GM12892 (cell line): ENCODE measurements around the gene PCK1.

Experiments used
- POLR2A ChIP-seq: IDR thresholded peaks from 2 replicates; pipeline ENCODE4 v1.6.1; 2011; ENCODE audit warnings: low read depth, low read length, control low read depth
- POLR2AphosphoS5 ChIP-seq: IDR thresholded peaks from 2 replicates; pipeline ENCODE4 v1.6.1; 2011; ENCODE audit warnings: low read depth, low read length, control low read depth
- TAF1 ChIP-seq: IDR thresholded peaks from 2 replicates; pipeline ENCODE4 v1.6.1; 2011; ENCODE audit warnings: low read depth, mild to moderate bottlenecking, control low read depth, low read length, borderline replicate concordance

GRCh38 chr20:57595041-57596030, 34.4 kb downstream of the PCK1 start:
- TF ChIP-seq POLR2AphosphoS5 (no peak), POLR2A (no peak), TAF1 (no peak)
